OCI-LY3 (cell line): ENCODE results near the gene SND1.

Source experiments
- EZH2phosphoT487 ChIP-seq: fragments of 200-600 bp; shearing (Covaris generic); IDR thresholded peaks from 2 replicates; pipeline ENCODE4 v1.6.1; 2018; ENCODE audit warnings: antibody characterized with exemption, mixed run types, low read depth
- TF ChIP-seq, protein P1 (sequence below): fragments of 200-600, 300-600 bp; sonication (generic); IDR thresholded peaks from 2 replicates; pipeline ENCODE4 v1.5.1; 2014; ENCODE audit warnings: antibody characterized with exemption, low read length, low read depth

DNA sequence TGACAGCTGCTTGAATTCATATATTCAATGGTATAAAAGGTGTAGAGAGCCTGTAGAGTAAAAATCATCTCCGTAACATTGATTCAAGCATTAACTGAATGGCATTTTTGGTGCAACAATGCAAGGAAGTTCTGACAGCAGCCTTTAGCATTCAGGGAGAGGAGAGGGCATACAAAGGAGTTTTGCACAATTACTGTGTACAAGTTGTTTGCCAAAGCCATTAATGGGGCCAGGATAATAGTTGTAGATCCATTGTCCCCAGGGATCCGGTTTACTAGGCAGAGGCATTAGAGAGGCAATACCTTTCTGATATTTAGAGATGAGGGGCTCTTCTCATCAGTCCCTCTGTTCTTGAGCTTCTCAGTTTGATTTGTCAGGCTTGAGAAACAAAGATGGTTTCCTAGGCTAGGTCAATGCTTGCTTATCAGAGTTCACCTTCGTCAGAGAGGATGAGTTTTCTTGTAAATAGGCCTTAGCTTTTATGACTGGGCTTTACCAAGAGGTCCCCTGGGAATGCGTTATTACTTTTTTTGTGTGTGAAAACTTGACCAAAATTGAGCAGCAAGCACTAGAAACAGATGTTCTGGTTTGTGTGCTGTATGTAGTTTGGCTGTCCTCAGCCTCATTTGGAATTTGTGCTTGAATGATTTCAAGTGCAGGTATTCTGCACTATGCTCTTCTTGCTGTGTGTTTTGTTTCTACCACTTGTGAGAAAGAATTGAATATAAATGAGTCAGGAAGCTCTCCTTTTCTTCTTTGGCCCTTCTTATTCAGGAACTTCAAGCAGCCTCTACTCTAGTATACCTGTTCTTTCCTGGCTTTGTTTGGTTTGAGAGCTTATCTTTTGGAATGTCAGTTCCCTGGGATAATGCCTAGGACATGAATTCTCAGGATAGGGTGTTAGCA lies 32.0 kb downstream of the SND1 start:
- TF ChIP-seq, protein P1, sequence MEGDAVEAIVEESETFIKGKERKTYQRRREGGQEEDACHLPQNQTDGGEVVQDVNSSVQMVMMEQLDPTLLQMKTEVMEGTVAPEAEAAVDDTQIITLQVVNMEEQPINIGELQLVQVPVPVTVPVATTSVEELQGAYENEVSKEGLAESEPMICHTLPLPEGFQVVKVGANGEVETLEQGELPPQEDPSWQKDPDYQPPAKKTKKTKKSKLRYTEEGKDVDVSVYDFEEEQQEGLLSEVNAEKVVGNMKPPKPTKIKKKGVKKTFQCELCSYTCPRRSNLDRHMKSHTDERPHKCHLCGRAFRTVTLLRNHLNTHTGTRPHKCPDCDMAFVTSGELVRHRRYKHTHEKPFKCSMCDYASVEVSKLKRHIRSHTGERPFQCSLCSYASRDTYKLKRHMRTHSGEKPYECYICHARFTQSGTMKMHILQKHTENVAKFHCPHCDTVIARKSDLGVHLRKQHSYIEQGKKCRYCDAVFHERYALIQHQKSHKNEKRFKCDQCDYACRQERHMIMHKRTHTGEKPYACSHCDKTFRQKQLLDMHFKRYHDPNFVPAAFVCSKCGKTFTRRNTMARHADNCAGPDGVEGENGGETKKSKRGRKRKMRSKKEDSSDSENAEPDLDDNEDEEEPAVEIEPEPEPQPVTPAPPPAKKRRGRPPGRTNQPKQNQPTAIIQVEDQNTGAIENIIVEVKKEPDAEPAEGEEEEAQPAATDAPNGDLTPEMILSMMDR = no peak
- TF ChIP-seq EZH2phosphoT487 = no peak
